ENCODE results near the gene ESR2. TPM values are rescaled to one million over a fixed set of nuclear protein-coding genes. Genes with fewer than 3 reads are reported as not detected.

The ESR2 gene
- total RNA-seq, 1 donor from 2014 or later = 0.16 TPM

DNA sequence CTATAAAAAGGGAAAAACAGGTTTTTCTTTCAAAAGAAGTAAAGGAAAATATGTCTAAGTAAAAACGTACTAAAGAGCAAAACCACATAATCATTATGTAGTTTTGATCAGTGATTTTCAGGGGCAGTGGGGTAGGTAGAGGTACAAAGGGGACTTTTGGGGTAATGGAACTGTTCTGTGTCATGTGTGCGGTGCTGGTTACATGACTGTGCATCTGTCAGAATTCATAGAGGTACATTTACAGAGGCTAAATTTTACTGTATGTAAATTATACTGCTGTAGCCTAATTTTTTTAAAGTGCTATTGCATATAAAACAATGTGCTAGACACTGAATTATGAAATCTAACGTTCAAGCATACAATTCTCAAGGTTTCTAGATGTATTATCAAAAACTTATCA is 2.0 kb downstream of the ESR2 start:
- Mint-ChIP-seq H3K36me3 (ENCODE audit: low read depth, unreplicated experiment) (no peaks in the 10 kb centered on the region), H3K27ac (ENCODE audit: unreplicated experiment) (no peak overlapping the region), H3K4me1 (ENCODE audit: low read depth, unreplicated experiment) (no peaks in the 10 kb centered on the region), H3K27me3 (ENCODE audit: low read depth, unreplicated experiment) (peaks cover 21% of the 10 kb centered on the region), H3K4me3 (ENCODE audit: unreplicated experiment) (no peak overlapping the region), H3K9me3 (ENCODE audit: unreplicated experiment) (no peaks in the 10 kb centered on the region)
- Histone ChIP-seq H3K27ac (ENCODE audit: low read depth, low read length) (no peak overlapping the region), H3K4me1 (ENCODE audit: insufficient read depth, low read length) (peaks cover 14% of the 10 kb centered on the region), H4K20me1 (ENCODE audit: insufficient read depth, low read length) (no peaks in the 10 kb centered on the region), H3K36me3 (ENCODE audit: insufficient read depth, low read length) (no peaks in the 10 kb centered on the region), H3K79me2 (ENCODE audit: insufficient read depth, low read length) (no peaks in the 10 kb centered on the region), H3K9me3 (ENCODE audit: insufficient read depth, low read depth, low read length) (no peaks in the 10 kb centered on the region), H3K9ac (ENCODE audit: low read length) (no peak overlapping the region), H3K27me3 (ENCODE audit: insufficient read depth, low read length) (peaks cover 16% of the 10 kb centered on the region), H2AFZ (ENCODE audit: low read depth, low read length) (no peak overlapping the region), H3K4me2 (ENCODE audit: low read length) (no peak overlapping the region), H3K4me3 (ENCODE audit: insufficient read depth, low read depth, low read length) (no peak overlapping the region)
- DNase-seq (ENCODE audit: low read depth) = no peak
- FAIRE-seq = no peak
- TF ChIP-seq EZH2 (IDR thresholded peaks at IDR 0.05; ENCODE audit: insufficient read depth, low read length) = no peak
- TF ChIP-seq, protein P1, sequence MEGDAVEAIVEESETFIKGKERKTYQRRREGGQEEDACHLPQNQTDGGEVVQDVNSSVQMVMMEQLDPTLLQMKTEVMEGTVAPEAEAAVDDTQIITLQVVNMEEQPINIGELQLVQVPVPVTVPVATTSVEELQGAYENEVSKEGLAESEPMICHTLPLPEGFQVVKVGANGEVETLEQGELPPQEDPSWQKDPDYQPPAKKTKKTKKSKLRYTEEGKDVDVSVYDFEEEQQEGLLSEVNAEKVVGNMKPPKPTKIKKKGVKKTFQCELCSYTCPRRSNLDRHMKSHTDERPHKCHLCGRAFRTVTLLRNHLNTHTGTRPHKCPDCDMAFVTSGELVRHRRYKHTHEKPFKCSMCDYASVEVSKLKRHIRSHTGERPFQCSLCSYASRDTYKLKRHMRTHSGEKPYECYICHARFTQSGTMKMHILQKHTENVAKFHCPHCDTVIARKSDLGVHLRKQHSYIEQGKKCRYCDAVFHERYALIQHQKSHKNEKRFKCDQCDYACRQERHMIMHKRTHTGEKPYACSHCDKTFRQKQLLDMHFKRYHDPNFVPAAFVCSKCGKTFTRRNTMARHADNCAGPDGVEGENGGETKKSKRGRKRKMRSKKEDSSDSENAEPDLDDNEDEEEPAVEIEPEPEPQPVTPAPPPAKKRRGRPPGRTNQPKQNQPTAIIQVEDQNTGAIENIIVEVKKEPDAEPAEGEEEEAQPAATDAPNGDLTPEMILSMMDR (IDR thresholded peaks at IDR 0.05; ENCODE audit: insufficient read depth, low read depth, low read length) = no peak

DNA sequence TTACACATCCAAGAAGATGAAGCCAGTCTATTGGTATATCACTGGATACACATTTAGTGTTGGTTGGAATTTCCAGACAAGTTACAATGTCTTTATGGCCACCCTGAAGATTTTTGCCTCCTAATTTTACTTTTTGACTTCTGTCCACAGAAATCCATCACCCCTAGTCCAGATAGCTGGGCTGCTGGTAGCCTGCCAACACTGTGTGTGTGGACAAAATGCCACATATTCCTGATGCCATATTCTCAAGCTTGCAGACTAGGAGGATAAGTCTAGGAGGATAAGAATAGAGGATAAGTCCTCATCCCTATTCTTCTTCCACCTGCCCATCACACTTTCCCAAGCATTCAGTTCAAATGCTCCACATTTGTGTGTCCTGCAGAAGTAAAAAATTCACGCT is 4.6 kb downstream of the ESR2 start:
- Histone ChIP-seq H3K79me2 (ENCODE audit: insufficient read depth, low read length) (no peaks in the 10 kb centered on the region), H3K4me2 (ENCODE audit: low read length) (no peak overlapping the region), H3K36me3 (ENCODE audit: insufficient read depth, low read length) (no peaks in the 10 kb centered on the region), H4K20me1 (ENCODE audit: insufficient read depth, low read length) (no peaks in the 10 kb centered on the region), H3K9me3 (ENCODE audit: insufficient read depth, low read depth, low read length) (no peaks in the 10 kb centered on the region), H3K27me3 (ENCODE audit: insufficient read depth, low read length) (peaks cover 12% of the 10 kb centered on the region), H3K4me1 (ENCODE audit: insufficient read depth, low read length) (peaks cover 9% of the 10 kb centered on the region), H2AFZ (ENCODE audit: low read depth, low read length) (no peak overlapping the region), H3K4me3 (ENCODE audit: insufficient read depth, low read depth, low read length) (no peak overlapping the region), H3K27ac (ENCODE audit: low read depth, low read length) (no peak overlapping the region), H3K9ac (ENCODE audit: low read length) (no peak overlapping the region)
- H3K27me3 Mint-ChIP-seq (ENCODE audit: low read depth, unreplicated experiment) = peaks cover 14% of the 10 kb centered on the region
- H3K4me1 Mint-ChIP-seq (ENCODE audit: low read depth, unreplicated experiment) = no peaks in the 10 kb centered on the region
- TF ChIP-seq EZH2 (IDR thresholded peaks at IDR 0.05; ENCODE audit: insufficient read depth, low read length) = no peak
- TF ChIP-seq, protein P1 (IDR thresholded peaks at IDR 0.05; ENCODE audit: insufficient read depth, low read depth, low read length) = no peak
- H3K36me3 Mint-ChIP-seq (ENCODE audit: low read depth, unreplicated experiment) = peaks cover 2% of the 10 kb centered on the region
- FAIRE-seq (no peak), DNase-seq (ENCODE audit: low read depth) (no peak)
- H3K4me3 Mint-ChIP-seq (ENCODE audit: unreplicated experiment) = no peak overlapping the region
- no peak overlapping the region for H3K27ac Mint-ChIP-seq (ENCODE audit: unreplicated experiment)
- peaks cover 2% of the 10 kb centered on the region for H3K9me3 Mint-ChIP-seq (ENCODE audit: unreplicated experiment)

DNA sequence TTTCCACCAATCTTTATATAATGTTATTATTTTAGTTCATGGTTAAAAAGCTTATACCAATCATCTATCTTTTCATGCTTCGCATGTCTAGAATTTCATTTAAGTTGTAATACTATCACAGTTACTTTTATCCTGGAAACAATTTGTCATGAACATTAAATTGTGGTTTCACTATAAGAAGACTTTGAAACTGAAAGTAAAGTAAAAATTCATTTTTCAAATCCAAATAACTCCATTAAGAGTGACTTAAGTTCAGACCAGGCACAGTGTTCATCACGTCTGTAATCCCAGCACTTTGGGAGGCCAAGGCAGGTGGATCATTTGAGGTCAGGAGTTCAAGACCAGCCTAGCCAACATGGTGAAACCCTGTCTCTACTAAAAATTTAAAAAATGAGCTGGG is 12.4 kb downstream of the ESR2 start:
- no peak overlapping the region for H3K4me3 Mint-ChIP-seq (ENCODE audit: unreplicated experiment)
- H3K4me1 ChIP-seq (ENCODE audit: insufficient read depth, low read length) = no peaks in the 10 kb centered on the region
- peaks cover 2% of the 10 kb centered on the region for H3K36me3 Mint-ChIP-seq (ENCODE audit: low read depth, unreplicated experiment)
- DNase-seq (ENCODE audit: low read depth) = no peak
- H3K4me1 Mint-ChIP-seq (ENCODE audit: low read depth, unreplicated experiment) = no peaks in the 10 kb centered on the region
- H3K9me3 Mint-ChIP-seq (ENCODE audit: unreplicated experiment) = peaks cover 2% of the 10 kb centered on the region
- no peaks in the 10 kb centered on the region for H3K27me3 ChIP-seq (ENCODE audit: insufficient read depth, low read length)
- no peaks in the 10 kb centered on the region for H3K9me3 ChIP-seq (ENCODE audit: insufficient read depth, low read depth, low read length)
- no peak overlapping the region for H3K9ac ChIP-seq (ENCODE audit: low read length)
- H3K79me2 ChIP-seq (ENCODE audit: insufficient read depth, low read length) = no peaks in the 10 kb centered on the region
- no peak overlapping the region for H3K4me2 ChIP-seq (ENCODE audit: low read length)
- H3K4me3 ChIP-seq (ENCODE audit: insufficient read depth, low read depth, low read length) = no peak overlapping the region
- no peaks in the 10 kb centered on the region for H3K36me3 ChIP-seq (ENCODE audit: insufficient read depth, low read length)
- H3K27ac ChIP-seq (ENCODE audit: low read depth, low read length) = no peak overlapping the region
- H3K27me3 Mint-ChIP-seq (ENCODE audit: low read depth, unreplicated experiment) = peaks cover 3% of the 10 kb centered on the region
- no peak overlapping the region for H3K27ac Mint-ChIP-seq (ENCODE audit: unreplicated experiment)
- FAIRE-seq = no peak
- H2AFZ ChIP-seq (ENCODE audit: low read depth, low read length) = no peak overlapping the region
- no peaks in the 10 kb centered on the region for H4K20me1 ChIP-seq (ENCODE audit: insufficient read depth, low read length)
- TF ChIP-seq, protein P1 (IDR thresholded peaks at IDR 0.05; ENCODE audit: insufficient read depth, low read depth, low read length) = no peak
- no peak for TF ChIP-seq EZH2 (IDR thresholded peaks at IDR 0.05; ENCODE audit: insufficient read depth, low read length)

Data from astrocyte (in vitro differentiated cells and primary cell).